Natural killer cell treated with Interleukin-12 subunit alpha and Interleukin-12 subunit beta and Interleukin-15 and Interleukin-18, amount 100 ng/mL, for 72 hours (primary cell): ENCODE measurements around the gene SLC24A3. TPM values are rescaled to one million over a fixed set of nuclear protein-coding genes. Genes with fewer than 3 reads are reported as not detected.

Experiments
- ATAC-seq, 2 donors: fragments of 150-1000 bp; cut with Tn5 transposase in 1 of 2; sonication (Bioruptor Pico), chemical (Tn5 transposase) in 1 of 2; 2 replicates each; pipeline ENCODE4 v1.10.0; 2021
- DNase-seq: peaks from one replicate; pipeline ENCODE4 v3.0.0; 2022; ENCODE audit warnings: low spot score
- H3K27ac Mint-ChIP-seq, 2 donors: 1 replicate in 1 of 2; 2 replicates in 1 of 2; pipeline ENCODE4 v1.8.0; 2022; ENCODE audit warnings: mixed read lengths in 2 of 2, mild to moderate bottlenecking in 1 of 2, moderate library complexity in 1 of 2
- H3K27me3 Mint-ChIP-seq, 2 donors: 1 replicate in 1 of 2; 2 replicates in 1 of 2; pipeline ENCODE4 v1.8.0; 2022; ENCODE audit warnings: mixed read lengths in 2 of 2
- H3K36me3 Mint-ChIP-seq: one replicate; pipeline ENCODE4 v1.8.0; 2022; ENCODE audit warnings: mixed read lengths
- H3K4me1 Mint-ChIP-seq, 2 donors: 1 replicate in 1 of 2; 2 replicates in 1 of 2; pipeline ENCODE4 v1.8.0; 2022; ENCODE audit warnings: low read depth in 2 of 2, mixed read lengths in 2 of 2, mild to moderate bottlenecking in 1 of 2
- H3K4me3 Mint-ChIP-seq: one replicate; pipeline ENCODE4 v1.8.0; 2022; ENCODE audit warnings: mixed read lengths
- H3K9me3 Mint-ChIP-seq: 2 replicates; pipeline ENCODE4 v1.8.0; 2022; ENCODE audit warnings: mixed read lengths
- total RNA-seq, 2 donors: library from RNA; stranded (reverse); gene quantifications; one replicate each; pipeline ENCODE4 v1.2.3, GENCODE V29; 2022

The SLC24A3 gene
- total RNA-seq, 2 donors from 2014 or later: 1.4 TPM; not detected in 1

GRCh38 chr20:19392344-19393130, 180.1 kb downstream of the SLC24A3 start:
- no peak for ATAC-seq

GRCh38 chr20:19396460-19397081, 184.1 kb downstream of the SLC24A3 start:
- H3K4me1 Mint-ChIP-seq: no peaks in the 10 kb centered on the region
- ATAC-seq: no peak
- no peak overlapping the region for H3K27ac Mint-ChIP-seq
- peaks cover 0 to 3% of the 10 kb centered on the region in 2 donors for H3K27me3 Mint-ChIP-seq
- peaks cover 3% of the 10 kb centered on the region for H3K9me3 Mint-ChIP-seq
- H3K4me3 Mint-ChIP-seq: no peak overlapping the region
- DNase-seq: no peak
- H3K36me3 Mint-ChIP-seq: peaks cover 17% of the 10 kb centered on the region

More at GRCh38 chr20:19392344-19393130, 180.1 kb downstream of the SLC24A3 start:
- peaks cover 7% of the 10 kb centered on the region for H3K9me3 Mint-ChIP-seq
- H3K4me3 Mint-ChIP-seq: no peak overlapping the region
- H3K36me3 Mint-ChIP-seq: peaks cover 12% of the 10 kb centered on the region
- H3K4me1 Mint-ChIP-seq: no peaks in the 10 kb centered on the region
- peaks cover 8% of the 10 kb centered on the region in 2 donors for H3K27me3 Mint-ChIP-seq
- no peak for DNase-seq
- H3K27ac Mint-ChIP-seq: no peak overlapping the region

GRCh38 chr20:19397226-19397625, 184.8 kb downstream of the SLC24A3 start:
- H3K27me3 Mint-ChIP-seq: peaks cover 0 to 3% of the 10 kb centered on the region in 2 donors
- H3K9me3 Mint-ChIP-seq: peaks cover 3% of the 10 kb centered on the region
- no peak overlapping the region for H3K27ac Mint-ChIP-seq
- H3K36me3 Mint-ChIP-seq: peaks cover 17% of the 10 kb centered on the region
- no peak for DNase-seq
- no peaks in the 10 kb centered on the region for H3K4me1 Mint-ChIP-seq
- ATAC-seq: no peak
- no peak overlapping the region for H3K4me3 Mint-ChIP-seq

- peaks cover 0 to 3% of the 10 kb centered on the region in 2 donors for H3K27me3 Mint-ChIP-seq
- no peak overlapping the region for H3K4me3 Mint-ChIP-seq
- peaks cover 17% of the 10 kb centered on the region for H3K36me3 Mint-ChIP-seq
- H3K4me1 Mint-ChIP-seq: no peaks in the 10 kb centered on the region
- ATAC-seq: peak in 1 of 2 donors; percentile 70
- no peak for DNase-seq
- H3K9me3 Mint-ChIP-seq: peaks cover 3% of the 10 kb centered on the region
- peak overlapping the region; percentile 39 to 42 for H3K27ac Mint-ChIP-seq
These were observed 185.2 kb downstream of the SLC24A3 start for GRCh38 chr20:19397666-19398065.

GRCh38 chr20:19401096-19401495, 188.7 kb downstream of the SLC24A3 start:
- Mint-ChIP-seq H3K27ac (no peak overlapping the region), H3K36me3 (peaks cover 17% of the 10 kb centered on the region), H3K4me3 (no peak overlapping the region), H3K4me1 (no peaks in the 10 kb centered on the region), H3K9me3 (no peaks in the 10 kb centered on the region), H3K27me3 (peaks cover 0 to 3% of the 10 kb centered on the region in 2 donors)
- DNase-seq: no peak
- no peak for ATAC-seq

GRCh38 chr20:19403549-19403948, 191.1 kb downstream of the SLC24A3 start:
- Mint-ChIP-seq H3K27me3 (peaks cover 7 to 13% of the 10 kb centered on the region in 2 donors), H3K4me1 (no peaks in the 10 kb centered on the region), H3K36me3 (peaks cover 17% of the 10 kb centered on the region), H3K9me3 (no peaks in the 10 kb centered on the region), H3K4me3 (no peak overlapping the region), H3K27ac (no peak overlapping the region)
- ATAC-seq: no peak
- DNase-seq: no peak

- peaks cover 7 to 13% of the 10 kb centered on the region in 2 donors for H3K27me3 Mint-ChIP-seq
- ATAC-seq: no peak
- no peak for DNase-seq
- no peak overlapping the region for H3K4me3 Mint-ChIP-seq
- no peaks in the 10 kb centered on the region for H3K4me1 Mint-ChIP-seq
- H3K9me3 Mint-ChIP-seq: no peaks in the 10 kb centered on the region
- H3K36me3 Mint-ChIP-seq: peaks cover 6% of the 10 kb centered on the region
- H3K27ac Mint-ChIP-seq: no peak overlapping the region
These were observed 192.4 kb downstream of the SLC24A3 start for GRCh38 chr20:19404826-19405225.

GRCh38 chr20:19405958-19406357, 193.5 kb downstream of the SLC24A3 start:
- Mint-ChIP-seq H3K27me3 (peaks cover 7 to 13% of the 10 kb centered on the region in 2 donors), H3K36me3 (no peaks in the 10 kb centered on the region), H3K9me3 (no peaks in the 10 kb centered on the region), H3K4me3 (no peak overlapping the region), H3K4me1 (no peaks in the 10 kb centered on the region), H3K27ac (no peak overlapping the region)
- ATAC-seq (no peak), DNase-seq (no peak)

- DNase-seq (no peak), ATAC-seq (no peak)
- Mint-ChIP-seq H3K27me3 (peaks cover 7 to 13% of the 10 kb centered on the region in 2 donors), H3K36me3 (no peaks in the 10 kb centered on the region), H3K4me3 (no peak overlapping the region), H3K9me3 (no peaks in the 10 kb centered on the region), H3K4me1 (no peaks in the 10 kb centered on the region), H3K27ac (no peak overlapping the region)
These were observed 193.9 kb downstream of the SLC24A3 start for GRCh38 chr20:19406381-19406780.

GRCh38 chr20:19407196-19407595, 194.8 kb downstream of the SLC24A3 start:
- Mint-ChIP-seq H3K27ac (no peak overlapping the region), H3K36me3 (no peaks in the 10 kb centered on the region), H3K4me3 (no peak overlapping the region), H3K9me3 (no peaks in the 10 kb centered on the region), H3K4me1 (no peaks in the 10 kb centered on the region), H3K27me3 (peaks cover 9 to 17% of the 10 kb centered on the region in 2 donors)
- no peak for DNase-seq
- ATAC-seq: no peak

GRCh38 chr20:19407736-19408135, 195.3 kb downstream of the SLC24A3 start:
- H3K27me3 Mint-ChIP-seq: peaks cover 10 to 20% of the 10 kb centered on the region in 2 donors
- DNase-seq (no peak), ATAC-seq (no peak)
- H3K4me1 Mint-ChIP-seq: no peaks in the 10 kb centered on the region
- H3K27ac Mint-ChIP-seq: no peak overlapping the region
- no peak overlapping the region for H3K4me3 Mint-ChIP-seq
- H3K36me3 Mint-ChIP-seq: no peaks in the 10 kb centered on the region
- no peaks in the 10 kb centered on the region for H3K9me3 Mint-ChIP-seq

- H3K4me3 Mint-ChIP-seq: no peak overlapping the region
- no peaks in the 10 kb centered on the region for H3K9me3 Mint-ChIP-seq
- ATAC-seq: no peak
These were observed 196.5 kb downstream of the SLC24A3 start for GRCh38 chr20:19408971-19409370.

GRCh38 chr20:19411811-19412210, 199.4 kb downstream of the SLC24A3 start:
- Mint-ChIP-seq H3K4me1 (peaks cover 5 to 6% of the 10 kb centered on the region in 2 donors), H3K4me3 (no peak overlapping the region), H3K9me3 (no peaks in the 10 kb centered on the region), H3K36me3 (no peaks in the 10 kb centered on the region), H3K27ac (no peak overlapping the region), H3K27me3 (peaks cover 10% of the 10 kb centered on the region in 2 donors)
- ATAC-seq: no peak
- DNase-seq: no peak

More at GRCh38 chr20:19408971-19409370, 196.5 kb downstream of the SLC24A3 start:
- no peak overlapping the region for H3K27ac Mint-ChIP-seq
- peaks cover 13 to 20% of the 10 kb centered on the region in 2 donors for H3K27me3 Mint-ChIP-seq
- no peaks in the 10 kb centered on the region for H3K4me1 Mint-ChIP-seq
- H3K36me3 Mint-ChIP-seq: no peaks in the 10 kb centered on the region
- DNase-seq: no peak

- H3K4me1 Mint-ChIP-seq: peaks cover 6% of the 10 kb centered on the region in 2 donors
- H3K9me3 Mint-ChIP-seq: no peaks in the 10 kb centered on the region
- no peak overlapping the region for H3K4me3 Mint-ChIP-seq
- H3K27me3 Mint-ChIP-seq: peaks cover 7% of the 10 kb centered on the region in 2 donors
- no peak for ATAC-seq
- no peak overlapping the region for H3K27ac Mint-ChIP-seq
- DNase-seq: no peak
- no peaks in the 10 kb centered on the region for H3K36me3 Mint-ChIP-seq
These were observed 199.8 kb downstream of the SLC24A3 start for GRCh38 chr20:19412254-19412653.
